A549 treated with AZD9567 at 1 μM for 4 hours (cell line): ENCODE results near the gene COL10A1. TPM values are rescaled to one million over a fixed set of nuclear protein-coding genes. Genes with fewer than 3 reads are reported as not detected.

Experiments
- total RNA-seq: library from RNA; stranded (reverse); fragments of 200-300 nt; extraction: Qiagen RNA extraction; gene quantifications from 5 replicates; pipeline ENCODE4 v1.2.3, GENCODE V29; 2022; ENCODE audit not compliant: insufficient read depth

Gene COL10A1
- 0.02 TPM in 1 of 5 replicates, not detected in the others for total RNA-seq

GRCh38 chr6:116126032-116126431 is at the start of gene COL10A1:
Gene COL10A1 (minus strand): TSS chr6:116126132. CDS start chr6:116125492, 640 bp downstream.

GRCh38 chr6:116100419-116101301 is 25.3 kb downstream of the COL10A1 start, which contains the start of gene NT5DC1:
Gene NT5DC1 (plus strand): TSS chr6:116100853. CDS start chr6:116100931, 78 bp downstream.

Other genes with a start within 250 kb of the COL10A1 start
- gene FRK, start 65.2 kb downstream of the COL10A1 start, total RNA-seq = 0.70 to 1.0 TPM (median 0.96 TPM) in 5 replicates
- 28.2 to 51.8 TPM (median 30.9 TPM) in 5 replicates for gene NT5DC1, start 25.3 kb downstream of the COL10A1 start, total RNA-seq
- gene TSPYL4, start 127.9 kb upstream of the COL10A1 start, total RNA-seq = 1.2 to 3.2 TPM (median 2.9 TPM) in 5 replicates
- gene TSPYL1, start 153.8 kb upstream of the COL10A1 start, total RNA-seq = 26.3 to 29.5 TPM (median 28.8 TPM) in 5 replicates
- gene DSE, start 244.8 kb upstream of the COL10A1 start, total RNA-seq = 12.0 to 17.0 TPM (median 13.7 TPM) in 5 replicates